Left lung (tissue), 10 donors: ENCODE results near the gene FDXR. TPM values are rescaled to one million over a fixed set of nuclear protein-coding genes. Genes with fewer than 3 reads are reported as not detected.

Source experiments
- ATAC-seq: fragments of 200-7000 bp; cut with Tn5 transposase; one replicate; pipeline ENCODE4 v1.9.1; 2020; ENCODE audit warnings: moderate library complexity
- DNase-seq, 4 donors: peaks; one replicate each; pipeline ENCODE4 v3.0.0-alpha.2; 2013 to 2020
- H3K27ac ChIP-seq, 2 donors: fragments of 200-600 bp; sonication (generic) in 1 of 2; one replicate each; pipeline versions ENCODE4 v1.5.0 to v1.8.0; 2020 to 2021
- H3K27me3 ChIP-seq, 2 donors: fragments of 200-600 bp; sonication (generic) in 1 of 2; one replicate each; pipeline versions ENCODE4 v1.5.0 to v1.8.0; 2020 to 2021
- H3K36me3 ChIP-seq, 2 donors: fragments of 200-600 bp; sonication (generic) in 1 of 2; one replicate each; pipeline versions ENCODE4 v1.5.0 to v1.8.0; 2020 to 2021
- H3K4me1 ChIP-seq, 2 donors: fragments of 200-600 bp; one replicate each; pipeline ENCODE4 v1.8.0; 2021
- H3K4me3 ChIP-seq, 2 donors: fragments of 200-600 bp; sonication (generic) in 1 of 2; one replicate each; pipeline versions ENCODE4 v1.5.0 to v1.8.0; 2020 to 2021; ENCODE audit warnings: mild to moderate bottlenecking in 1 of 2
- H3K9me3 ChIP-seq, 2 donors: fragments of 200-600 bp; sonication (generic) in 1 of 2; one replicate each; pipeline versions ENCODE4 v1.5.0 to v1.8.0; 2020 to 2021
- intact Hi-C, 2 donors: fragments of 100-400 bp; cut with DNase I; formaldehyde crosslinking; loops; one replicate each; pipeline versions ENCODE4 v1.11.2 to v1.14.2; 2022
- polyA plus RNA-seq, 6 donors: library from polyadenylated mRNA; unstranded; fragments of 120-200 nt; gene quantifications; one replicate each; pipeline ENCODE4 v1.2.1, GENCODE V29; 2013; ENCODE audit not compliant: insufficient read length in 6 of 6
- total RNA-seq, 2 donors: library from RNA; stranded (reverse); fragmentation: NEBNext Ultra II Directional; extraction: Animal tissue kit (Norgen Biotek cat#: 25700); gene quantifications; one replicate each; pipeline ENCODE4 v1.2.1, GENCODE V29; 2021
- TF ChIP-seq, protein P1 (sequence below), 2 donors: fragments of 200-600 bp; sonication (generic) in 1 of 2; IDR thresholded peaks; one replicate each; pipeline versions ENCODE4 v1.5.0 to v1.8.0; 2021; ENCODE audit warnings: antibody characterized with exemption in 2 of 2
- donor health status: DM: no; HTN: yes; CAD: no.
- donor health status: DM: no; HTN: no; CAD: no.

Gene FDXR
- total and polyA plus RNA-seq, 8 donors: 5.3 to 17.2 (median 7.2) TPM

DNA sequence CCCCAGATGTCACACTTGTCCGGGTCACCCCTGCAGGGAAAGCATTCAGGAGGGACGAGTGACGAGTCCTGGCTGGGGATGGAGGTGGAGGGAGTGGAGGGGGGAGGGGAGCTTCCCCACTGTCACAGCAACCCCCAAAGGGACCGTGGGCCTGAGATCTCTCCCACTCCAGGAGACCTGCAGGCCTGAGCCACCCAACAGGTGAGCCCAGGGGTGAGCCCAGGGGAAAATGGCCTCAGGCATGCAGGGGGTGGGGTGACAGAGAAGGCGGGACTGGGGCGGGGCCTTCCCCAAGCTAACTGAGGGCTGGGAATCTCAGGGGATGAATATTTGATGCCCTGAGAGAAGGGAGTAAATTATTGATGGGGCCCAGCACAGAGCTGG lies 47.8 kb upstream of the FDXR start:
- H3K27me3 ChIP-seq: peaks cover 44 to 97% of the 10 kb centered on the region in 2 donors
- no peak for ATAC-seq
- TF ChIP-seq, protein P1, sequence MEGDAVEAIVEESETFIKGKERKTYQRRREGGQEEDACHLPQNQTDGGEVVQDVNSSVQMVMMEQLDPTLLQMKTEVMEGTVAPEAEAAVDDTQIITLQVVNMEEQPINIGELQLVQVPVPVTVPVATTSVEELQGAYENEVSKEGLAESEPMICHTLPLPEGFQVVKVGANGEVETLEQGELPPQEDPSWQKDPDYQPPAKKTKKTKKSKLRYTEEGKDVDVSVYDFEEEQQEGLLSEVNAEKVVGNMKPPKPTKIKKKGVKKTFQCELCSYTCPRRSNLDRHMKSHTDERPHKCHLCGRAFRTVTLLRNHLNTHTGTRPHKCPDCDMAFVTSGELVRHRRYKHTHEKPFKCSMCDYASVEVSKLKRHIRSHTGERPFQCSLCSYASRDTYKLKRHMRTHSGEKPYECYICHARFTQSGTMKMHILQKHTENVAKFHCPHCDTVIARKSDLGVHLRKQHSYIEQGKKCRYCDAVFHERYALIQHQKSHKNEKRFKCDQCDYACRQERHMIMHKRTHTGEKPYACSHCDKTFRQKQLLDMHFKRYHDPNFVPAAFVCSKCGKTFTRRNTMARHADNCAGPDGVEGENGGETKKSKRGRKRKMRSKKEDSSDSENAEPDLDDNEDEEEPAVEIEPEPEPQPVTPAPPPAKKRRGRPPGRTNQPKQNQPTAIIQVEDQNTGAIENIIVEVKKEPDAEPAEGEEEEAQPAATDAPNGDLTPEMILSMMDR (IDR thresholded peaks at IDR 0.05): no peak
- DNase-seq: no peak
- H3K4me3 ChIP-seq: no peak overlapping the region
- H3K27ac ChIP-seq: no peak overlapping the region
- no peaks in the 10 kb centered on the region for H3K36me3 ChIP-seq
- peaks cover 16 to 23% of the 10 kb centered on the region in 2 donors for H3K4me1 ChIP-seq
- H3K9me3 ChIP-seq: no peaks in the 10 kb centered on the region
- intact Hi-C loops: no loop called here

DNA sequence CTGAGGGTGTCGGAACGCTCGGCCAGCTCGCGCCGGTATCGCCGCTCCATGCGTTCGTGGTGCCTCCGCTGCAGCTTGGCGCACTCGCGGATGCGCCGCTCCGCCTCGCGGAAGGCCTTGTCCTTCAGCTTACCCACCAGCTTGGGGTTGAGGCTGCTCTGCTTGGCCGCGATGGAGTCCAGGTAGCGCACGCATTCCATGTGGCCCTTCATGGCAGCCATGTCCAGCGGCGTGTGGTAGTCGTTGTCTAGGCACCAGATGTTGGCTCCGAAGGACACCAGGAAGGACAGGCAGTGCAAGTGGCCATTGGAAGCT lies 47.5 kb upstream of the FDXR start:
- H3K27me3 ChIP-seq: peaks cover 41 to 97% of the 10 kb centered on the region in 2 donors
- TF ChIP-seq, protein P1 (IDR thresholded peaks at IDR 0.05): no peak
- H3K4me1 ChIP-seq: peaks cover 16 to 23% of the 10 kb centered on the region in 2 donors
- no peaks in the 10 kb centered on the region for H3K36me3 ChIP-seq
- no peak overlapping the region for H3K27ac ChIP-seq
- H3K9me3 ChIP-seq: no peaks in the 10 kb centered on the region
- DNase-seq (no peak), ATAC-seq (no peak)
- no peak overlapping the region for H3K4me3 ChIP-seq
- intact Hi-C loops: no loop called here

DNA sequence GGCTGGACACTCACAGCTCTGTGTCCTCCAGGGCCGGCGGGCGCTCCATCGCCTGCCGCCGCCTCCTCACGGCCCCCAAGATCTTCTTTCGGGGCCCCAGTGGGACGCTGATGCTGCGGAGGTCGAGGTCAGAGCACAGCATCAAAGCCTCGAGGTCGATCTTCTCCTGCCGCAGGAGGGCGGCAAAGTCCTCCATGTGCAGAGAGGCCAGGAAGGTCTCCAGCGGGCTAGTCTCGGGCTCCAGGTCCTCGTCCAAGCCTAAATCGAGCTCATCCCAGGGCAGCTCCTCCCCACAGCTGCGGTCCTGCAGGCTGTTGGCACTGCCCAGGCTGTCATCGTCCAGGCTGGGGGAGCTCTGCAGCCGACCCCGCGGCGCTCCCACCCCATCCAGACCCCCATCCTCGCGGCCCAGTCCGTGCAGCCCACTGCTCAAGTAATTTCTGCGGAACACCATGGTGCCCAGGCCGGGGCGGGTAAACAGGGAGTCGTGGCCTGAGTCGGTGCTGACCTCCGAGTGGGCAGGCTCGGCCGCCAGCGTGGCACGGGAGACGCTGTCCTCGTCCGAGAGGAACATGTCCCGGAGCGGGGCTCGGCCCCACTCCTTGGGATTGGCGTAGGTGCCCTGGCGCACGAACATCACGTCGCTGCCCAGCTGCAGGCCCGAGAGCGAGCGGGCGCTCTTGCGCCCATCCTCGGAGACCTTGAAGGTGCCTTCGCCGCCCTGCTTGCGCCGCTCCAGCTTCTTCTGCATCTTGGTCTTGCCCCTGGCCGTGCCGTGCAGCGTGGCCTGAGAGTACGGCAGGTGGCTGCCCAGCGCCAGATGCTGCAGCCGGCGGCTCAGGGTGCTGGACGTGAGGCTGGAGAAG lies 46.9 kb upstream of the FDXR start:
- no peak overlapping the region for H3K4me3 ChIP-seq
- no peaks in the 10 kb centered on the region for H3K36me3 ChIP-seq
- DNase-seq (no peak), ATAC-seq (peak; percentile 5)
- TF ChIP-seq, protein P1 (IDR thresholded peaks at IDR 0.05): no peak
- H3K27me3 ChIP-seq: peaks cover 35 to 96% of the 10 kb centered on the region in 2 donors
- peaks cover 16 to 21% of the 10 kb centered on the region in 2 donors for H3K4me1 ChIP-seq
- H3K27ac ChIP-seq: no peak overlapping the region
- H3K9me3 ChIP-seq: no peaks in the 10 kb centered on the region
- intact Hi-C loops: no loop called here

DNA sequence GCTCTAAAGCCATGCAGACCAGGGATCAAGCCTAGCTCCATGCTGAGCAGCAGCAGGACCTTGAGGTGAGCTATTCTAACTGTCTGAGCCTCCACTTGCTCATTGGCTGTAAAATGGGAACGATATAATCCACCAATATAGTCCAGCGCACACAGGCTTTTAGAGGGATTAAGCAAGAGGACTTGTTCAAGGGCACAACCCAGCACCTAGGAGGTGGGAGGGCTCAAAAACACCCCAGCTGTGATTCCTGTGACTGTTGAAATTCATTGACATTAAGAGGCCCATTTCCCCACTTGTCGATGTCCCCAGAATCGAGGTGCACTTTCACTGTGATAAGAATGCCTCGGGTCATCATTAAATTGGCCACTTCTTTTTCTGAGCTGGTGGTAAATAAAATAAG lies 46.1 kb upstream of the FDXR start:
- Histone ChIP-seq H3K27me3 (peaks cover 27 to 89% of the 10 kb centered on the region in 2 donors), H3K4me1 (peaks cover 11 to 14% of the 10 kb centered on the region in 2 donors), H3K36me3 (no peaks in the 10 kb centered on the region), H3K27ac (no peak overlapping the region), H3K4me3 (no peak overlapping the region), H3K9me3 (no peaks in the 10 kb centered on the region)
- intact Hi-C loops: no loop called here
- DNase-seq (no peak), ATAC-seq (no peak)
- TF ChIP-seq, protein P1 (IDR thresholded peaks at IDR 0.05): no peak

DNA sequence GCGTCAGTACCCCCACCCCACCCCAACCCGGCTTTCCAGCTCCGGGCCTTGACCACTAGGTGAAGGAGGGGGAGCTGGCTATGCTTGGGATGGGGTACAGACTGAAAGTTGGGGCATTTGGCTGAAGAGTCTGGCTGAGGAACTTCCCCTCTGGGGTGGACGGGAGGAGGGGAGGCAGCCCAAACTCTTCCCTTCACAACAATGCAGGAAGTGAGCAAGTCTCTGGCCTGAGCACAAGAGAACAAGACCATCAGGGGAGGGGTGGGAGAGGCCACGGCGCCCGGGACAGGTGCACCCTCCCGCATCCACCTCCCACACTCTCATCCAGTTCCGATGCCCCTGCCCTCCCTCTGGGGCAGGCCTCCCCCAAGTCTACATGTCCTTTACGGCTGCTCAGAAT lies 44.6 kb upstream of the FDXR start:
- ATAC-seq (peak; percentile 29), DNase-seq (no peak)
- H3K36me3 ChIP-seq: no peaks in the 10 kb centered on the region
- no peaks in the 10 kb centered on the region for H3K4me1 ChIP-seq
- H3K27ac ChIP-seq: no peak overlapping the region
- no peak overlapping the region for H3K4me3 ChIP-seq
- TF ChIP-seq, protein P1 (IDR thresholded peaks at IDR 0.05): no peak
- peaks cover 12 to 74% of the 10 kb centered on the region in 2 donors for H3K27me3 ChIP-seq
- intact Hi-C loops: no loop called here
- no peaks in the 10 kb centered on the region for H3K9me3 ChIP-seq
